Liver (tissue), 3 donors: ENCODE measurements around the gene PROX1.

Experiments
- EGR1 ChIP-seq, 2 donors: IDR thresholded peaks; 2 replicates each; pipeline ENCODE4 v1.6.1; 2016 to 2018; ENCODE audit warnings: antibody characterized with exemption in 2 of 2, low read depth in 2 of 2
- HNF4G ChIP-seq: IDR thresholded peaks from 2 replicates; pipeline ENCODE4 v1.6.1; 2016; ENCODE audit warnings: antibody characterized with exemption
- RAD21 ChIP-seq, 2 donors: IDR thresholded peaks; 2 replicates each; pipeline ENCODE4 v1.6.1; 2016; ENCODE audit warnings: antibody characterized with exemption in 2 of 2, mild to moderate bottlenecking in 2 of 2
- SP1 ChIP-seq: IDR thresholded peaks from 2 replicates; pipeline ENCODE4 v1.6.1; 2018; ENCODE audit warnings: antibody characterized with exemption, mild to moderate bottlenecking
- TAF1 ChIP-seq: conservative IDR thresholded peaks from 2 replicates; pipeline ENCODE4 v1.6.1; 2016; ENCODE audit warnings: antibody characterized with exemption, mild to moderate bottlenecking
- YY1 ChIP-seq: IDR thresholded peaks from 2 replicates; pipeline ENCODE4 v1.6.1; 2016; ENCODE audit warnings: antibody characterized with exemption, mild to moderate bottlenecking
- TF ChIP-seq, protein P1 (sequence below): fragments of 150-350 bp; IDR thresholded peaks from 2 replicates; pipeline ENCODE4 v1.5.1; 2017; ENCODE audit warnings: improper control_type of control experiment, low read depth, low read length; ENCODE audit not compliant: missing input control
- TF ChIP-seq, protein P2 (sequence below): IDR thresholded peaks from 2 replicates; pipeline ENCODE4 v1.6.1; 2016; ENCODE audit warnings: antibody characterized with exemption, mild to moderate bottlenecking
- TF ChIP-seq, protein P3 (sequence below): IDR thresholded peaks from 2 replicates; pipeline ENCODE4 v1.6.1; 2016; ENCODE audit warnings: antibody characterized with exemption
- TF ChIP-seq, protein P4 (sequence below): IDR thresholded peaks from 2 replicates; pipeline ENCODE4 v1.6.1; 2016; ENCODE audit warnings: antibody characterized with exemption
- donor health status: healthy.
- donor health status: healthy.

DNA sequence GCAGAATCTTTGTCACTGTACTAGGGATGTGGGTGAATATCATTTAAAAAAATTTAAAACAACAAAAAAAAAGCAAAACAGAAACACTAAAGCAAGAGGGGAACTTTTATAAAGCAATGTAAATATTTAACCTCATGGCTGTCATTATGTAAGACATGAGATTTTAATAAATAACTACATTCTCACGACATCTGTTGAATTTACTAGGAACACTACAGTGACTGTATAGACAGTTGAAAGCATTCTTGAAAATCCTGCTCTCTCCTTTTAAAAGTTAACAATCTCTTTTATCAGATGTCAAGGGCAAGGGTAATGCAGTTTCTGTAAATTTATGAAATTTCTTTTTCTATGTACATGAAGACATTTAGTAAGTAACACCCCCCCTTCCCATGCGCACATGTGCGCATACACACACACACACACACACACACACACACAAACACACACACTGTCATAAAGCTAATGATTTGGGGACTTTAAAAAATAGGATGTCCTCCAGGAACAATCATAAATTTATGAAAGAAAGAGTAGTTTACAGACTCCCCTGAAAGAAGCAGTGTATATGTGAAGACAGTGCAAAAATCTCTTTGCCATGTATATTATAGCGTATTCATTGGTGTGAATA is 51.7 kb downstream of the PROX1 start:
- TF ChIP-seq, protein P1, sequence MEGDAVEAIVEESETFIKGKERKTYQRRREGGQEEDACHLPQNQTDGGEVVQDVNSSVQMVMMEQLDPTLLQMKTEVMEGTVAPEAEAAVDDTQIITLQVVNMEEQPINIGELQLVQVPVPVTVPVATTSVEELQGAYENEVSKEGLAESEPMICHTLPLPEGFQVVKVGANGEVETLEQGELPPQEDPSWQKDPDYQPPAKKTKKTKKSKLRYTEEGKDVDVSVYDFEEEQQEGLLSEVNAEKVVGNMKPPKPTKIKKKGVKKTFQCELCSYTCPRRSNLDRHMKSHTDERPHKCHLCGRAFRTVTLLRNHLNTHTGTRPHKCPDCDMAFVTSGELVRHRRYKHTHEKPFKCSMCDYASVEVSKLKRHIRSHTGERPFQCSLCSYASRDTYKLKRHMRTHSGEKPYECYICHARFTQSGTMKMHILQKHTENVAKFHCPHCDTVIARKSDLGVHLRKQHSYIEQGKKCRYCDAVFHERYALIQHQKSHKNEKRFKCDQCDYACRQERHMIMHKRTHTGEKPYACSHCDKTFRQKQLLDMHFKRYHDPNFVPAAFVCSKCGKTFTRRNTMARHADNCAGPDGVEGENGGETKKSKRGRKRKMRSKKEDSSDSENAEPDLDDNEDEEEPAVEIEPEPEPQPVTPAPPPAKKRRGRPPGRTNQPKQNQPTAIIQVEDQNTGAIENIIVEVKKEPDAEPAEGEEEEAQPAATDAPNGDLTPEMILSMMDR, result no peak
- no peak for TF ChIP-seq YY1
- TF ChIP-seq TAF1, result no peak
- no peak for TF ChIP-seq SP1
- TF ChIP-seq, protein P2, sequence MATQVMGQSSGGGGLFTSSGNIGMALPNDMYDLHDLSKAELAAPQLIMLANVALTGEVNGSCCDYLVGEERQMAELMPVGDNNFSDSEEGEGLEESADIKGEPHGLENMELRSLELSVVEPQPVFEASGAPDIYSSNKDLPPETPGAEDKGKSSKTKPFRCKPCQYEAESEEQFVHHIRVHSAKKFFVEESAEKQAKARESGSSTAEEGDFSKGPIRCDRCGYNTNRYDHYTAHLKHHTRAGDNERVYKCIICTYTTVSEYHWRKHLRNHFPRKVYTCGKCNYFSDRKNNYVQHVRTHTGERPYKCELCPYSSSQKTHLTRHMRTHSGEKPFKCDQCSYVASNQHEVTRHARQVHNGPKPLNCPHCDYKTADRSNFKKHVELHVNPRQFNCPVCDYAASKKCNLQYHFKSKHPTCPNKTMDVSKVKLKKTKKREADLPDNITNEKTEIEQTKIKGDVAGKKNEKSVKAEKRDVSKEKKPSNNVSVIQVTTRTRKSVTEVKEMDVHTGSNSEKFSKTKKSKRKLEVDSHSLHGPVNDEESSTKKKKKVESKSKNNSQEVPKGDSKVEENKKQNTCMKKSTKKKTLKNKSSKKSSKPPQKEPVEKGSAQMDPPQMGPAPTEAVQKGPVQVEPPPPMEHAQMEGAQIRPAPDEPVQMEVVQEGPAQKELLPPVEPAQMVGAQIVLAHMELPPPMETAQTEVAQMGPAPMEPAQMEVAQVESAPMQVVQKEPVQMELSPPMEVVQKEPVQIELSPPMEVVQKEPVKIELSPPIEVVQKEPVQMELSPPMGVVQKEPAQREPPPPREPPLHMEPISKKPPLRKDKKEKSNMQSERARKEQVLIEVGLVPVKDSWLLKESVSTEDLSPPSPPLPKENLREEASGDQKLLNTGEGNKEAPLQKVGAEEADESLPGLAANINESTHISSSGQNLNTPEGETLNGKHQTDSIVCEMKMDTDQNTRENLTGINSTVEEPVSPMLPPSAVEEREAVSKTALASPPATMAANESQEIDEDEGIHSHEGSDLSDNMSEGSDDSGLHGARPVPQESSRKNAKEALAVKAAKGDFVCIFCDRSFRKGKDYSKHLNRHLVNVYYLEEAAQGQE, result no peak
- no peak for TF ChIP-seq EGR1 (IDR thresholded peaks at IDR 0.05; ENCODE audit: low read depth in 2 of 2)
- TF ChIP-seq, protein P3, sequence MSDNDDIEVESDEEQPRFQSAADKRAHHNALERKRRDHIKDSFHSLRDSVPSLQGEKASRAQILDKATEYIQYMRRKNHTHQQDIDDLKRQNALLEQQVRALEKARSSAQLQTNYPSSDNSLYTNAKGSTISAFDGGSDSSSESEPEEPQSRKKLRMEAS, result no peak
- TF ChIP-seq HNF4G, result no peak
- no peak for TF ChIP-seq RAD21 (IDR thresholded peaks at IDR 0.05)
- TF ChIP-seq, protein P4, sequence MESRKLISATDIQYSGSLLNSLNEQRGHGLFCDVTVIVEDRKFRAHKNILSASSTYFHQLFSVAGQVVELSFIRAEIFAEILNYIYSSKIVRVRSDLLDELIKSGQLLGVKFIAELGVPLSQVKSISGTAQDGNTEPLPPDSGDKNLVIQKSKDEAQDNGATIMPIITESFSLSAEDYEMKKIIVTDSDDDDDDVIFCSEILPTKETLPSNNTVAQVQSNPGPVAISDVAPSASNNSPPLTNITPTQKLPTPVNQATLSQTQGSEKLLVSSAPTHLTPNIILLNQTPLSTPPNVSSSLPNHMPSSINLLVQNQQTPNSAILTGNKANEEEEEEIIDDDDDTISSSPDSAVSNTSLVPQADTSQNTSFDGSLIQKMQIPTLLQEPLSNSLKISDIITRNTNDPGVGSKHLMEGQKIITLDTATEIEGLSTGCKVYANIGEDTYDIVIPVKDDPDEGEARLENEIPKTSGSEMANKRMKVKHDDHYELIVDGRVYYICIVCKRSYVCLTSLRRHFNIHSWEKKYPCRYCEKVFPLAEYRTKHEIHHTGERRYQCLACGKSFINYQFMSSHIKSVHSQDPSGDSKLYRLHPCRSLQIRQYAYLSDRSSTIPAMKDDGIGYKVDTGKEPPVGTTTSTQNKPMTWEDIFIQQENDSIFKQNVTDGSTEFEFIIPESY, result no peak
